Smooth muscle cell (in vitro differentiated cells): ENCODE measurements around the gene PCSK5. TPM values are rescaled to one million over a fixed set of nuclear protein-coding genes. Genes with fewer than 3 reads are reported as not detected.

Experiments used
- DNase-seq: peaks from one replicate; lab custom pipeline; 2025; ENCODE audit not compliant: unreplicated experiment; lab: John Stamatoyannopoulos, UW
- H2AFZ ChIP-seq: fragments of 200-600 bp; sonication (generic); 2 replicates; pipeline ENCODE4 v1.6.0; 2016; ENCODE audit warnings: antibody characterized with exemption, low read depth, mild to moderate bottlenecking
- H3F3A ChIP-seq: fragments of 200-600 bp; sonication (generic); 2 replicates; pipeline ENCODE4 v1.6.0; 2017; ENCODE audit warnings: antibody characterized with exemption, low read depth
- H3K27ac ChIP-seq: fragments of 200-600 bp; sonication (generic); 2 replicates; pipeline ENCODE4 v1.5.1; 2016; ENCODE audit warnings: low read depth, mild to moderate bottlenecking
- H3K27me3 ChIP-seq: fragments of 200-600 bp; sonication (generic); 2 replicates; pipeline ENCODE4 v1.6.1; 2016; ENCODE audit warnings: low read depth, mild to moderate bottlenecking
- H3K36me3 ChIP-seq: fragments of 200-600 bp; sonication (generic); 2 replicates; pipeline ENCODE4 v1.5.1; 2016; ENCODE audit warnings: low read depth
- H3K4me1 ChIP-seq: fragments of 200-600 bp; sonication (generic); 2 replicates; pipeline ENCODE4 v1.5.1; 2016; ENCODE audit warnings: low read depth
- H3K4me2 ChIP-seq: fragments of 200-600 bp; sonication (generic); 2 replicates; pipeline ENCODE4 v1.6.0; 2016; ENCODE audit warnings: mild to moderate bottlenecking
- H3K4me3 ChIP-seq: fragments of 200-600 bp; sonication (generic); 2 replicates; pipeline ENCODE4 v1.5.1; 2016; ENCODE audit warnings: mild to moderate bottlenecking
- H3K79me2 ChIP-seq: fragments of 200-600 bp; sonication (generic); 2 replicates; pipeline ENCODE4 v1.6.0; 2016; ENCODE audit warnings: low read depth, mild to moderate bottlenecking
- H3K9ac ChIP-seq: fragments of 200-600 bp; sonication (generic); 2 replicates; pipeline ENCODE4 v1.6.0; 2016; ENCODE audit warnings: low read depth
- H3K9me3 ChIP-seq: fragments of 200-600 bp; sonication (generic); replicated peaks from 2 replicates; pipeline ENCODE4 v1.5.1; 2016; ENCODE audit warnings: low read depth
- H4K20me1 ChIP-seq: fragments of 200-600 bp; sonication (generic); 2 replicates; pipeline ENCODE4 v1.6.0; 2016; ENCODE audit warnings: low read depth
- WGBS: methylation state at CpG from one replicate; pipeline ENCODE4 v1.1.7; 2016; ENCODE audit warnings: low lambda C conversion rate; 5-methylcytosine and 5-hydroxymethylcytosine counted together
- polyA plus RNA-seq: library from polyadenylated mRNA; unstranded; fragments of >200 nt; fragmentation: Nextera tagmentation; extraction: Ambion mirVana; gene quantifications from 2 replicates; pipeline ENCODE4 v1.2.1, GENCODE V29; 2016
- total RNA-seq: library from RNA; depleted of rRNA; stranded (reverse); fragments of >200 nt; gene quantifications from 2 replicates; pipeline ENCODE4 v1.2.3, GENCODE V29; 2014
- TF ChIP-seq, protein P1 (sequence below): fragments of 200-600 bp; sonication (generic); IDR thresholded peaks from 2 replicates; pipeline ENCODE4 v1.5.1; 2017; ENCODE audit warnings: borderline replicate concordance, mild to moderate bottlenecking, antibody characterized with exemption; ENCODE audit not compliant: insufficient read depth, poor library complexity, severe bottlenecking

PCSK5 gene
- total and polyA plus RNA-seq, 2 experiments from 2014 or later, result 2.3 to 2.8 TPM

DNA sequence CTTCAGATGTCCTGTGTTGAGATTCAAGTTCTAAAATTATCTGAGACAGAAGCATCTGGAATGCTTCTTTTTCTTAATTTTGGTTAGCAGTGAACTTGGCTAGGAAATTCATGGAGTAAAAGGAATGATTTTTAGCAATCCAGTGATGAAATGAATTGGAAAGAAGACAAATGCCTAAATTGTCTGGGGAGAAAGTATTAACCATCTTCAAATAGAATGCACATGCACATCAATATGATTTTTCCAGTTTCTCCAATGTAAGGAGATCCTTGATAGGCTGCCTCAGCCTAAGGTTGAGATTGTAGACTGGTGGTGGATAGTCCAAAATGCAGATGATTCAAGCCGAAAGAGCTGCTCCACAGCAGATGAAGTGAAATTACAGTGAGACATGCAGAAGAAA, 106.7 kb downstream of the PCSK5 start:
- Histone ChIP-seq H3K27me3 (no peaks in the 10 kb centered on the region), H3K4me2 (no peak overlapping the region), H3K4me1 (no peaks in the 10 kb centered on the region), H3K27ac (no peak overlapping the region), H3F3A (no peaks in the 10 kb centered on the region), H4K20me1 (no peaks in the 10 kb centered on the region), H3K36me3 (no peaks in the 10 kb centered on the region), H3K9me3 (no peaks in the 10 kb centered on the region), H2AFZ (no peak overlapping the region), H3K4me3 (no peak overlapping the region), H3K9ac (no peak overlapping the region), H3K79me2 (no peaks in the 10 kb centered on the region)
- WGBS, result 100% methylated on average over 1 of the region's 1 CpG
- DNase-seq, result no peak
- TF ChIP-seq, protein P1, sequence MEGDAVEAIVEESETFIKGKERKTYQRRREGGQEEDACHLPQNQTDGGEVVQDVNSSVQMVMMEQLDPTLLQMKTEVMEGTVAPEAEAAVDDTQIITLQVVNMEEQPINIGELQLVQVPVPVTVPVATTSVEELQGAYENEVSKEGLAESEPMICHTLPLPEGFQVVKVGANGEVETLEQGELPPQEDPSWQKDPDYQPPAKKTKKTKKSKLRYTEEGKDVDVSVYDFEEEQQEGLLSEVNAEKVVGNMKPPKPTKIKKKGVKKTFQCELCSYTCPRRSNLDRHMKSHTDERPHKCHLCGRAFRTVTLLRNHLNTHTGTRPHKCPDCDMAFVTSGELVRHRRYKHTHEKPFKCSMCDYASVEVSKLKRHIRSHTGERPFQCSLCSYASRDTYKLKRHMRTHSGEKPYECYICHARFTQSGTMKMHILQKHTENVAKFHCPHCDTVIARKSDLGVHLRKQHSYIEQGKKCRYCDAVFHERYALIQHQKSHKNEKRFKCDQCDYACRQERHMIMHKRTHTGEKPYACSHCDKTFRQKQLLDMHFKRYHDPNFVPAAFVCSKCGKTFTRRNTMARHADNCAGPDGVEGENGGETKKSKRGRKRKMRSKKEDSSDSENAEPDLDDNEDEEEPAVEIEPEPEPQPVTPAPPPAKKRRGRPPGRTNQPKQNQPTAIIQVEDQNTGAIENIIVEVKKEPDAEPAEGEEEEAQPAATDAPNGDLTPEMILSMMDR, result no peak

- Histone ChIP-seq H3K4me3 (no peak overlapping the region), H3F3A (no peaks in the 10 kb centered on the region), H3K9me3 (no peaks in the 10 kb centered on the region), H3K4me2 (no peak overlapping the region), H3K4me1 (no peaks in the 10 kb centered on the region), H3K36me3 (no peaks in the 10 kb centered on the region), H2AFZ (no peak overlapping the region), H3K27ac (no peak overlapping the region), H4K20me1 (no peaks in the 10 kb centered on the region), H3K9ac (no peak overlapping the region), H3K79me2 (no peaks in the 10 kb centered on the region), H3K27me3 (no peaks in the 10 kb centered on the region)
- 97% methylated on average over 4 of the region's 4 CpGs for WGBS
- TF ChIP-seq, protein P1, result no peak
- no peak for DNase-seq
These were observed 107.8 kb downstream of the PCSK5 start for GRCh38 chr9:75998096-75998780.

- Histone ChIP-seq H2AFZ (no peak overlapping the region), H3K27me3 (no peaks in the 10 kb centered on the region), H3K79me2 (no peaks in the 10 kb centered on the region), H3F3A (no peaks in the 10 kb centered on the region), H3K4me3 (no peak overlapping the region), H3K9me3 (no peaks in the 10 kb centered on the region), H3K36me3 (no peaks in the 10 kb centered on the region), H3K27ac (no peak overlapping the region), H3K4me2 (no peak overlapping the region), H4K20me1 (no peaks in the 10 kb centered on the region), H3K9ac (no peak overlapping the region), H3K4me1 (no peaks in the 10 kb centered on the region)
- WGBS, result 96% methylated on average over 2 of the region's 2 CpGs
- DNase-seq, result no peak
- TF ChIP-seq, protein P1, result no peak
These were observed 111.0 kb downstream of the PCSK5 start for GRCh38 chr9:76001459-76001858.

DNA sequence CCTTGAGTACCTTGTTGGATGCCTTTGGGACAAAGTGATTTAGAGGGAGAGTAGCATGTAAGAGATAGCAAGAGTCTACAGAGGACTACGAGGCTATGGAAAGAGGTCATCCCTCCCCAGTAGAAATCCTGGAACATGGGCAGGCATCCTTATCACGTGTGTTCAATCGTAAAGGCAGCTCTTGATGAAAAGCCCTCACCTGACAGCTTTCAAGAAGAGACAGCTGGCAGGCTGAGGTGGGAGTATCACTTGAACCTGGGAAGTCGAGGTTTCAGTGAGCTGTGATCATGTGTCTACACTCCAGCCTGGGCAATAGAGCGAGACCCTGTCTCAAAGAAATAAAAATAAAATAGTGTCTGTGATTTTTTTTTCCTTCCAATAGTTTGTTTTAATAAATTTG, 112.6 kb downstream of the PCSK5 start:
- no peak for DNase-seq
- no peak overlapping the region for H3K27ac ChIP-seq
- H3K27me3 ChIP-seq, result no peaks in the 10 kb centered on the region
- H3K79me2 ChIP-seq, result no peaks in the 10 kb centered on the region
- H3K4me1 ChIP-seq, result no peaks in the 10 kb centered on the region
- 88% methylated on average over 5 of the region's 5 CpGs for WGBS
- no peaks in the 10 kb centered on the region for H3K9me3 ChIP-seq
- H3K36me3 ChIP-seq, result no peaks in the 10 kb centered on the region
- H4K20me1 ChIP-seq, result no peaks in the 10 kb centered on the region
- no peak overlapping the region for H3K4me2 ChIP-seq
- H2AFZ ChIP-seq, result no peak overlapping the region
- H3K9ac ChIP-seq, result no peak overlapping the region
- no peak overlapping the region for H3K4me3 ChIP-seq
- TF ChIP-seq, protein P1, result no peak
- no peaks in the 10 kb centered on the region for H3F3A ChIP-seq
